DMS79 treated with DMSO at 0.1 percent for 48 hours (cell line): Measurements from ENCODE around the gene EFHD2.
"Not testable (repeated sequence)": the region's sequence is repeated elsewhere in the genome, so short reads cannot be mapped to it uniquely, and the experiment has no call there.

Source experiments
- DNase-seq: peaks from one replicate; lab custom pipeline; 2025; lab: John Stamatoyannopoulos, UW

Gene EFHD2

GRCh38 chr1:15412175-15412800 lies 2.6 kb downstream of the EFHD2 start:
- no peak for DNase-seq

DNA sequence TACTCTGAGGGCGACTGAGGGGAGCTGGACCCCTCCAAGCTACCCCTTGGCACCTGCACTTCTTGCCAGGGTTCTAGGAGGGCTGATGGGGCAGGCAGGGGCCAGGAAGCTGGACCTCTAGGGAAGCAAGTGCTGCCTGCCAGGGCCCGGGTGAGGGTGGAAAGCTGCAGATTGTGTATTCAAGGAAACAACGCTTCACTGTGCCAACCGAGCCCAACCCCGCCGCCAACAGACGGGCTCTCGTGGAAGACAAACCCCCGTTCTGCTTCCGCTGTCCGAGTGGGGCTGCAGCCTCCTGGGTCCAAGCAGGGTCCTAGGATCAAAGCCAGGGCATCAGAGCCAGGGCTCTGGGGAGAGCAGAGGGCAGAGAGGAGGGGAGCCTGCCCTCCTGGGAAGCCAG lies 3.2 kb downstream of the EFHD2 start:
- DNase-seq, result no peak

DNA sequence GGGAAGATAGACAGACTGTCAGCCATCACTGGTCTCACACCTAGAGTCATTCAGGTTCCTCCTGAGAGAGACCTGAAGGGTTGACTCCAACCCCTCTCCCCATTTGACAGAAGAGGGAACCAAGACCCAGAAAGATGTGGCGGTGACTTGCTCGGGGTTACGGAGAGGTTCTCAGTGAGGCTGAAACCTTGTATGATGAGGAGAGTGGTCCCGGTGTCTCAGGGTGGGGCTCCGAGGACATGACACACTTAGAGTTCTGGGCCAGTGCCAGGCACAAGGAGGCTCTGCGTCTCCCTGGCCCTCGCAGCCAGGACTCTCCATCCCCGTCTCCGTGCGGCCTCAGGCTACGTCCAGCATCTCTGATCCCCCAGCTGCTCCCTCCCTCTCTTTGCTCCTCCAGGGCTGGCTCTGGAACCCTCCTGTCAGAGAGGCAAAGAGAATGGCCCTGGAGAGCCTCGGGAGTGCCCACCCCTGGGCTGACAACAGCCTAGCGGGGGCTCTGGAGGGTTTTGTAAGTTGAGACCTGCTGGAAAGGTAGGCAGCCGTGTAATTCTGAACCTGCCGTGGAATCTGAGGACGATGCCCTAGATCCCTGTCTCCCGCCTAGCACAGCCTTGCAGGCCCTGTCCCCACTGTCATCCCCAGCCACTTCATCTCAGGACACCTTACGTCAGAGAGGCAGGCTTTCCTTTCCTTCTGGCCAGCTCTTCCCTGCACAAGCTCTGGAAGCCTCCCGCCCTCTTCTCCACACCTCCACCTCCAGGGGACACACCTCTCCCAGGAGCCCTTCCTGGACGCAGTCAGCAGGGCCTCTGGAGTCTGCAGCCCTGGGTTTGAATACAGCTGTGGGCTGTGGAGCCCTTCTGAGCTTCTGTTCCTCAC lies 4.1 kb downstream of the EFHD2 start:
- DNase-seq, result no peak

DNA sequence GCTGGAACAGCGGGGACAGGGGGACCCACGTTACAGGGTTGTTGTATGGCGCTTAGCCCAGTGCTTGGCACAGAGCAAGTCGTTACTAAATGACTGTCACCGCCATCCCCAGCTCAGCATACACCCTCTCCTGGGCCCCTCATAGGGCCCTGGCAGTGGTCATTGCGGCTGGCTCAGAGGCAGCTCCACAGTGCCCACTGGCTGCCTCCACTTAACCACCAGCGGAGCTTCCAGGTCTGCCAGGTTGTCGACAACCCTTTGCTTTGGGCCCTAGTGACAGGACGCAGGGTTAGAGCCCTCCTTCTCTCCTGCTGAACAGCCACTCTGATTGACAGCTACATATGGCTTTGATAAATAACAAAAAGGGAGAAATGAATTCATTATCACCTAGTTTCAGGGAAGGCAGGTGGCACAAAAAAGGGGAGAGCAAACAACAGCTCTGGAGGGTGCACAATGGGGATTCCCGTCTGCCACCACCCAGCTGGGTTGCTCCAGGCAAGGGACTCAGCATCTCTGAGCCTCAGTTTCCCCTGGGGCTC lies 4.8 kb downstream of the EFHD2 start:
- DNase-seq, result no peak

DNA sequence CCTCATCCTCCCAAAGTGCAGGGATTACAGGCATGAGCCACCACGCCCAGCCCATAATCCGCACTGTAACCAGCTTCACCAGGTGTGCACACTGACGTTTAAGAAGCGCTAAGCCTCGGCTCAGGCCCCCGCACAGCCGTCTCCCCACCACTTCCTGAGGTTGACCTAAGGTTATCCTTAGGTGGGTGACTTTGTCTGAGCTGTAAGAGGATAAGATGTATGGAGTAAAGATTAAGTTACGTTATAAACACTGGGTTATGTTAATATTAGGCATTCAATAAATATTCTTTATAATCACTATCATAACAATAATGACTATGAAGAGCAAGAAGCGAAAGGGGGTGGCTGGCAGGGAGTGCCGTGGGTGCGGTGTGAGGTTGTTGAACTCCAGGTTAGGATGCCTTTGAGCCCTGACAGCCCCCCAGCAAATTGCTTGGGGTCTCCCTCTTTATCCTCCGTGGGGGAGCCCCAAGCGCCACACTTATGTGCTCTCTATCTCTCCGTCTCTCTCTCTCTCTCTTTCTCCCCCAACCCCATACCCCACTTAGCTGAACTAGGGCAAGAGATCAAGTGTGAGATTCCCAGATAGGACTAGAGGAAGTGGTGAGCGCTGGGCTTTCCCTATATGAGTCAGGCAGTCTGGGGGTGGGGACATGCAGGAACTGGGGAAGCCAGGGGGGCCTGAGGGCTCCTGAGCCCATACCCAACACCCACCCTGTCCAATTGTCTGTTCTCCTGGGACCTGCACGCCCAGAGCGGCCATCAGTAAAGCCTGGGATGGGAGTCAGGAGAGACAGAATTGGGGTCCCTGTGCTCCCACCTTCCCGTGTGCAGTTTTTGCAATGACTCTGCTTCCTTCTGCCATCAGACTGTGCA lies 7.6 kb downstream of the EFHD2 start:
- DNase-seq, result no peak

GRCh38 chr1:15418806-15419515 lies 9.3 kb downstream of the EFHD2 start:
- peak; percentile 61 for DNase-seq

DNA sequence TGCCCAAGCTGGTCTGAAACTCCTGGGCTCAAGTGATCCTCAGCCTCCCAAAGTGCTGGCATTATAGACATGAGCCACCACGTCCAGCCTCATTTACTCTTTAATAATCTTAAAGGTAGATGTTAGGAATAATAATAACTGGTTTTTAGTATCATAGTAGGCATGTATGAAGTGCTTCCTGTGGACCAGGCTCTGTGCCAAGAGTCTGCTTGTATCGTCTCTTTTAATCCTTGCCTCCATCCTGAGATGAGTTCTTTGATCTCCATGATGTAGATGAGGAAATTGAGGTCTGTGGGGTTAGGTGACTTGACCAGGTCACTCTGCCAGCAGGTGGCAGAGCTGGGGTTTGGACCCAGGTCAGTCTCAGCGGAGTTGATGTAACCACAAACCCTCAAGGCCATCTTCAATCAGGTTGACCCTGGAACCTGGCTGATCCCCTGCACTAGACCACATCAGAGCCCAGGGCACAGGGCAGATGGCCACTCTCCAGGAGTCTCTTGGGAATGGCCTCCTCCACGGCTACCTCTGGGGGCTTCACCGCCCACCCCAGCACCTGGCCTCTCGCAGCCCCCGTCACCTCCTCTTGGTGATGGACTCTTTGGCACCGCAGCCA lies 11.3 kb downstream of the EFHD2 start:
- DNase-seq, result no peak

GRCh38 chr1:15422871-15423270 lies 13.2 kb downstream of the EFHD2 start:
- DNase-seq, result no peak

GRCh38 chr1:15423355-15424077 lies 13.8 kb downstream of the EFHD2 start:
- DNase-seq, result no peak

- peak; percentile 91 for DNase-seq
Measured at GRCh38 chr1:15424146-15424667, 14.5 kb downstream of the EFHD2 start.

GRCh38 chr1:15424981-15425380 lies 15.3 kb downstream of the EFHD2 start:
- DNase-seq, result no peak

GRCh38 chr1:15425521-15425920 lies 15.8 kb downstream of the EFHD2 start:
- DNase-seq, result no peak

GRCh38 chr1:15425958-15426357 lies 16.3 kb downstream of the EFHD2 start:
- no peak for DNase-seq

DNA sequence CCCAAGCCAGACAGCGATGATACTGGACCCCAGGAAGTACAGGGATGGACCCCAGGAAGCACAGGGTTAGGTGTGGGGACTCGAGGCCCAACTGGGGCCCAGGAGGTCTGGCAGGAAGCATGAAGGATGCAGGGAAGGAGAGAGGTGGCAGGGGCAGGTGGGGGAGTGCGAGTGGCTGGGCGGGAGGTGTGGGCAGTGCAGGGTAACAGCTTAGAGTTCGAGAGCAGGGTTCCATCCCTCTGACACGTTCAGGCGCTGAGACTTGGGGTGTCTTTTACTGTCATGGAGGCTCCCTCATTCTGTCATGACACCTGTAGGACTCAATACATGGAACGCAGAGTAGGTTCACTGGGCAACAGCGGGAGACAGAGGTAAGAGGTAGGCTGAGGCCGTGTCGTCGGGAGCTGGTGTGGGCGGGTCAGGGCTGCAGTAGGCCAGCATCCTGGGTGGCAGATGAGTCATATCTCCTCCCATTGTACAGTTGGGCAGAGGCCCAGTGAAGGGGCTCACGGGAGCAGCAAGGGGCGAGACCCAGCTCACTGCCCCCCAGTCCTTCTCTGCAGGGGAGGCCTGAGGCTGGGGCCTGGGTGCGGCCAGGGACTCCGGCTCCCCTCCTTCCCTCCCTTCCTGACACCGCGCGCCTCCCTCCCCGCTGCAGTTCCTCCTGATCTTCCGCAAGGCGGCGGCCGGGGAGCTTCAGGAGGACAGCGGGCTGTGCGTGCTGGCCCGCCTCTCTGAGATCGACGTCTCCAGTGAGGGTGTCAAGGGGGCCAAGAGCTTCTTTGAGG lies 17.0 kb downstream of the EFHD2 start:
- DNase-seq, result no peak

GRCh38 chr1:15427280-15427666 lies 17.6 kb downstream of the EFHD2 start:
- DNase-seq, result no peak

GRCh38 chr1:15428252-15428651 lies 18.6 kb downstream of the EFHD2 start:
- not testable (repeated sequence) for DNase-seq

DNA sequence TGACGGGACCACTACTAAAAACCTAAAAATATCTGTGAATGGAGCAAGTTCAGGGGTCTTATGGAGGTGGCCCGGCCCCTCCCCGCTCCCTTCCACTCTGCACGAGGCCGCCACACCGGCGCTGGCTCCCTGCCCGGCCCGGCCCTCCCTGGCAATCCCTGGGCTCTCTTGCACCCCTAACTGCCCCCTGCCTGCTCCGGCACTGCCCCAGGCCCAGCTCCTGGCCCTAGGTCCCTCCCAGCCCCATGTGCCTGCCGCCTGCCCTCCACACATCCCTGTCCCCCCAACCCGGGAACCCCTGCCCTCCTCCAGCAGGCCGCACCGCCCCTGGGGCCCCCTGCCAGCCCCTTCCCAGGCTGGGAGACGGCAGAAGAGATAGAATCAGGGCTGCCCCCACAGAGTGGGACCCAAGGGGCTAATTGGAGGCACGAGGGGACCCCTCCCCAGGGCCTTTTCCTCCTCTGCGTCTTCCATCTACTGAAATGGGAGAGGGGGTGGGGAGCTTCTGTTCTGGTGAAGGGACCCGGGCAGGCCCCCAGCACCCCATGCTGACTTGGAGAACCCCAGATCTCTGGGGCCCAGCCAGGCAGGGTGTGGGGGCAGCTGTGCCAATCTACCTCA lies 19.2 kb downstream of the EFHD2 start:
- DNase-seq, result no peak

- no peak for DNase-seq
Measured at GRCh38 chr1:15429701-15430149, 20.0 kb downstream of the EFHD2 start.
